ENCODE measurements around the gene CDC42BPB.

CDC42BPB gene

GRCh38 chr14:103073367-103073875 is 16.1 kb upstream of the CDC42BPB start:
- DNase-seq (ENCODE audit: low spot score): no peak

DNA sequence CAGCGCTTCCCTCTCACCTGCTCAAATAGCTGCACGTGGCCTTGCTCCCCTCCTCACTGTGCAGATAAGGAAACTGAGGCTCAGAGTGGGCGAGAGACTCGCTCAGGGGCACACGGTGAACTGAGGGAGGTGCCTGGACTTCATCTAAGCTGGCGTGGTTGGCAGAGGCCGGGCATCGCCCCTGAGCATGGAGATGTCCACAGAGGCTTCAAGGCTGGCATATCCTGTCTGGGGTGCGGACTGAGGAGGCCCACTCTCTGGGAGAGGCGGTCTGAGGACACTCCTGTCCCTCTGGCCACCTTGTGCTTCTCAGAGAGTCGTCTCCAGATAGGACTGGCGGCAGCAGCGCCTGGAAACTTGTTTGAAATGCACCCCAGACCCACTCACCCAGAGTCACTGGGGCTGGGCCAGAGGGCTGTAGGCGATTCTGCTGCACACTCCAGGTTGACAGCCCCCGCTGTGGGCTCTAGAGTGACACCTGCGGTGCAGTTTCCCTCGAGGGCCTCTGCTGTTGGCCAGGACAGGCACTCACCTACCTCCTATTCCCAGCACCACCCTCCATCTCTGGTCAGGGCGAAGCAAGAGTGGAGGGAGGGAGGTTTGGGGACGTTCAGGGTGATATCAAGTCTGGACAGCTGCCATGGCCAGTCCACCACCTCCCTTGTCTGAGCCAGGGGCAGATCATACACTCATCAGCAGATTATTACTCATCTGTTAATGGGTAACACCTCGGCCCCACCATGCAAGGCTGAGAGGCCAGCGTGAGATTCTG is 15.4 kb upstream of the CDC42BPB start:
- no peak for DNase-seq (ENCODE audit: low spot score)

GRCh38 chr14:103071544-103072251 is 14.3 kb upstream of the CDC42BPB start:
- DNase-seq (ENCODE audit: low spot score): no peak

- no peak for DNase-seq (ENCODE audit: low spot score)
These were observed 13.7 kb upstream of the CDC42BPB start for GRCh38 chr14:103070971-103071542.

- no peak for DNase-seq (ENCODE audit: low spot score)
These were observed 13.0 kb upstream of the CDC42BPB start for GRCh38 chr14:103070263-103070885.

DNA sequence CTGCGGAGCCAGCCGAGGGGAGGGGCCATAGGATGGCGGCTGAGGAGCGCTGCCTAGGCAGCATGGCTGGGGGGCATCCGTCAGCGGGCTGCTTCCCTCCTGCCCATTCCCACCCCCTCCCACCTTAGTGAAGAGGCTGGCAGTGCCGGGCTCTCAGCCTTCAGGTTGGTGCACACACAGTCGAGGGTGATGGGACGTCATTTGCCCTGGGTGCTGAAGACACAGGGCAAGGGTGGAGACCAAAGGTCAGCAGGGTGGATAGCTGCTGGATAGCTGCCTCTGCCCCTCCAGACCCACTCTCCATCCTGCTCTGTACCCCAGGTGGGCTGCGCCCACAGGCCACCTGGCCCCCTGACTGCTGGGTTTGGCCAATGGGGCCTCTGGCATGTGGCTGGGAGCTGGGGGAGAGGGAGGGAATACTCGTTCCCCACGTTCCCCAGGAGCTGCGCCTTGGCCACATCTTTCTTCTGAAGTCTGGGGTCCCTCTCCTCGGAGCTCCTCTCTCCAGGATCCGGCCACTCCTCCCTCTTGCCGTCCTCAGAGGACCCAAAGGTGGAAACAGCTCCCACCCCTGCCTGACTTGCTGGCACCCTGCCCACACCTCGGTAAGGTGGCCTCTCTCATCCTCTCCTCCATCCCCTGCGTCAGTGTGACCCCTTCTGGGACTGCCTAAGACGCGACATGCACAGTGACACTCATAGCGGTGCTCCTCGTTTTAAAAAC is 11.2 kb upstream of the CDC42BPB start:
- DNase-seq (ENCODE audit: low spot score): no peak

GRCh38 chr14:103067231-103067954 is 10.0 kb upstream of the CDC42BPB start:
- DNase-seq (ENCODE audit: low spot score): no peak

DNA sequence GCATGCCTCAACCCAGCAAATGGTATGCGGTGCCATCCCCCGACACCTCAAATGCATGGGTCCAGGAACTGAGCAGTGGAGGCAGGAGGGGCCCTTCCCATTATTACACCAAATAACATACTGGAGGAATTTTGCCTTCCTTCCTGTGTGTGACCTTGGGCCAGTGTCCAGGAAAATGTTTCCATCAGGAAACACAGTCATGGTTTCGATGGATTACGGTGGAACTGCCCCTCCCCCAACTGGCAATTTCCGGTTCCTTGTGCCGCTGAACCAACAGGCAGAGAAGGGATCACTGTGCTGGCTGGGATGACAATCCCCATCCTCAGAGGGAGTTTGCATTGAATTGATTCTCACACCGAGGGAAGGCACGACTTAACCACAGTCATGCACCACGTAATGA is 9.1 kb upstream of the CDC42BPB start:
- no peak for DNase-seq (ENCODE audit: low spot score)

DNA sequence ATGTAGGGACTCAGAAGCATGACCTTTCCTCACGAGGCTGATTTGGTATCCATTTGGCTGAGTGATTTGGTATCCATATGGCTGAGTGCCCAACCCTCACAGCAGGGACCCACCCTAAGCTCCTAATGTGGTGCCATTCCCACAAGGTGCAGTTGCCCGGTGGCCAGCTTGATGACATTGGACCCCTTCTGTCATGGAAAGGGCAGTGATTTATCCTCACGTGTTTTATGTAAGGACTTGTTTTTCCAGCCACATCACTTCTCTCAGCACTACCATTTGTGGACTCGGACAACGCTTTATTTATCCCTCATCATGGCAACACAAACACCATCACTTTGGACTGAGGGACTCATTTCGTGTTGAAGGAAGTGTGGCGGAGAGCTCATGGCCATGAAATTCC is 8.5 kb upstream of the CDC42BPB start:
- no peak for DNase-seq (ENCODE audit: low spot score)

GRCh38 chr14:103064978-103065377 is 7.6 kb upstream of the CDC42BPB start:
- no peak for DNase-seq (ENCODE audit: low spot score)

DNA sequence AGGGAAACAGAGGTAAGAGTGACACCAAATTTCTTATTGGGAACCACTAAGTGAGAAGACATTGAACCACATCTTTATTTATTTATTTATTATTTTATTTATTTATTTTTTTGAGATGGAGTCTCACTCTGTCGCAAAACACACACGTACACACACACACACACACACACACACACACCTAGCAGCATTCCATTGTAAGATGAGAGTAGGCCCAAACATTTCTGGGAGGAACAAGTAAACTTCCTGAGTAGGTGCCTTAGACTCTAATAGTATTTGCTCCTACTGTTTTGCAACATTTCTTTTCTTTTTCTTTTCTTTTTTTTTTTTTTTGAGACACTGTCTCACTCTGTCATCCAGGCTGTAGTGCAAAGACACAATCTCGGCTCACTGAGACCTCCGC is 7.1 kb upstream of the CDC42BPB start:
- no peak for DNase-seq (ENCODE audit: low spot score)

DNA sequence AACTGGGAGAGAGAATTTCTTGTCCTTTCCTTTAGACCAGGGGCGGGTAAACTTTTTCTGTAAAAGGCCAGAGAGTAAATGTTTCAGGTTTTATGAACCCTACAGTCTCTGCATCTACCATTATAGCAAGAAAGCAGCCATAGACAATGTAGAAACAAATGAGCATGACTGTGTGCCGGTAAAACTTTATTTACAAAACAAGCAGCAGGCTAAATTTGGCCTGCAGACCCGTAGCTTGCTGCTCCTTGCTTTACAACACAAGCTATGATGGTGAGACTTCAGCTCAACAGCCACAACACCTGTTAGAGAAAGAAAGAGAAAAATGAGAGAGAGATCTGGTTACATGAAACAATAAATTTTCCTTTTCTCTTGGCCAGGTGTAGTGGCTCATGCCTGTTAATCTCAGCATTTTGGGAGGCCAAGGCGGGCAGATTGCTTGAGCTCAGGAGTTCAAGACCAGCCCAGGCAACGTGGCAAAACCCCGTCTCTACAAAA is 4.2 kb upstream of the CDC42BPB start:
- DNase-seq (ENCODE audit: low spot score): no peak

DNA sequence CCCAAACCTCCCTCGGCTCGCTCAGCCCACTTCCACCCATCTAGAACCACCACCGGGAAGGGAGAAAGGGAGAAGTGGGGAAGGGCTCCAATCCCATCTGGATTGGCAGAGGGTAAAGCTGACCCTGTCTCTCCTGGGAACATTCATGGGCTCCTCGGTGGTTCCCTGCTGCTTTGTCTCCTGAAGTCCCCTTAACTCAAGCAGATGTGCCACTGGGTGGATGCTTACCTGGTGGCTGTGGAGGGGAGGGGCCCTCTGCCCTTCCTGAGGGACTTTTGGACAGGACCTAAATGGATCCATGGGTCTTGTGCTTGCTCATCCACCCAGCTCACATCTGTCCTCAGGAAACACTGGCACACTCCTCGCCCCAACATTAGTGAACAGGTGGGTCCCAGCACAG is 2.2 kb upstream of the CDC42BPB start:
- DNase-seq (ENCODE audit: low spot score): no peak

DNA sequence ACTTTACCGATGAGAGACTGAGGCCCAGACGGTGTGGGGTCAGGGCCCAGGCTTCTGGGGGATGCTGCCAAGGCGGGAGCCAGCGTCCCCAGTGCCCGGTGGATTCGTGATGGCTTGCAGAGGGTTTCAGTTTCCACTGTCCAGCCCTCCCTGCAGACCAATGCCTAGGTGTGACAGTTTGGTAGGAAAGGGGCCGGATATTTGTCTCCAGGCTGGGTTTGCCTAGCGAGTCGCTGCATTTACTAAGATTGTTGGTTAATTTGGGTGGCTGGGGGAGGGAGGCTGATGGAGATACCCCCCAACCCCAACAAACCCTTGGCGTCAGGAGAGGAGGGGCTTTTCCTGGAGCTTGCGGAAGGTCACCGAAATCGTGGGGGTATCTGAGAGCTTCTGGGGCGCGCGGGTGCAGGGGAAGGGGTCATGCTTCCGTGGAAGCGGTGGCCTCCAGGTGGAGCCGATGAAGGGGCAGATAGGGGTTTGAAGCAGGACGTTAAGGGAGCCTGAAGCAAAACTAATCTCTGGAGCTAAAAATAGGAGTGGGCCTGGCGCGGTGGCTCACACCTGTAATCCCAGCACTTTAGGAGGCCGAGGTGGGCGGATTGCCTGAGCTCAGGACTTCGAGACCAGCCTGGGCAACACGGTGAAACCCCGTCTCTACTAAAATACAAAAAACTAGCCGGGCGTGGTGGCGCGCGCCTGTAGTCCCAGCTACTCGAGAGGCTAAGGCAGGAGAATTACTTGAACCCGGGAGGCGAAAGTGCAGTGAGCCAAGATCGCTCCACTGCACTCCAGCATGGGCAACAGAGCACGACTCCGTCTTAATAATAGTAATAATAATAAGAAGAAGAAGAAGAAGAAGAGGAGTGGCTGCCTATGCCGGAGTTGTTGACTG is 1.1 kb upstream of the CDC42BPB start:
- DNase-seq (ENCODE audit: low spot score): no peak

- DNase-seq (ENCODE audit: low spot score): peak; percentile 60
These were observed 349 bp downstream of the CDC42BPB start for GRCh38 chr14:103057028-103057371.

DNA sequence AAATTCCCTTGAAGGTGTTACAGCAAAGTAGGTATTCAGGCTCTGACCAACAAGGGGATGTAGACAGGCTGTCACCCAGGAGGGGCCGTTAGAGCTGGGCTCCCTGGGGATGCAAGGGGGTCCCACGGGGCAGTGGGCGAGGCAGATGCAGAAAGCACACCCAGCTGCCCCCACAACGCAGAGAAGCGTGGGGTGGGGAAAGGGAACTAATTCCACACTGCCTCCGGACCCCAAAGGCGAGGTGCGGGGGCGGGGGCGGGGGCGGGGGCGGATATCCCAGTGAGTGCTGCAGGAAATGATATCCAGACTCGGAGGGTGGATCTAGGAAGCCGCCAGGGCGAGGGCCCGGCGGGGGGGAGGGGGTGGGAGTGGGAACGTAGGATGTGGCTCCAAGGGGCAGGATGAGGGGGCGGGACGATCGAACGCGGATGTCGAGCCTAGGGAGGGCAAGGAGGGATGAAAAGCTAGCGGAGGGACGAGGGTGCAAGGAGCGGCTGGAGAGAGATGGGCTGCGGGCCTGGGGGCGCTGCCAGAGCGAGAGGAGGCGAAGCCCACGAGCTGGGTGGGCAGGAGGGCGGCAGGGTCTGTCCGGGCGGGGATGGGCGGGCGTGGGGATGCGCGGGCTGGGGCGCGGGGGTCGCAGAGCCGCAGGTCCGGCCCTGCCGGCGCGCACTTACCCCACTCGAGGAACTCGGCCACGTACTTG is 874 bp downstream of the CDC42BPB start:
- peak; percentile 77 for DNase-seq (ENCODE audit: low spot score)

- DNase-seq (ENCODE audit: low spot score): no peak
These were observed 1.7 kb downstream of the CDC42BPB start for GRCh38 chr14:103055695-103056094.

- DNase-seq (ENCODE audit: low spot score): no peak
These were observed 4.9 kb downstream of the CDC42BPB start for GRCh38 chr14:103052407-103052806.

GRCh38 chr14:103050935-103051334 is 6.4 kb downstream of the CDC42BPB start:
- DNase-seq (ENCODE audit: low spot score): no peak
